PC-9 (cell line): ENCODE data around the gene VSTM5. TPM values are rescaled to one million over a fixed set of nuclear protein-coding genes. Genes with fewer than 3 reads are reported as not detected.

ENCODE experiments used
- BruUV-seq: library from RNA; stranded (reverse); fragments of 400-500 nt; replicated peaks from 2 replicates; lab custom pipeline; 2021; lab: Mats Ljungman, UMichigan
- CTCF ChIA-PET: fragments of 300-600 bp; sonication (Branson Sonifier 250); formaldehyde crosslinking; loops from one replicate; lab custom pipeline; 2022; ENCODE audit warnings: antibody characterized with exemption; lab: Charles Lee
- POLR2A ChIA-PET: fragments of 300-600 bp; sonication (Branson Sonifier 250); formaldehyde crosslinking; loops from one replicate; lab custom pipeline; 2022; ENCODE audit warnings: antibody characterized with exemption; ENCODE audit not compliant: unreplicated experiment; lab: Charles Lee
- DNase-seq, 2 experiments: peaks; one replicate each; pipeline versions ENCODE4 v3.0.0 to v3.0.0-alpha.2; 2015 to 2022; ENCODE audit warnings: mixed read lengths in 1 of 2
- H2AFZ ChIP-seq: fragments of 200-600 bp; sonication (generic); 2 replicates; pipeline ENCODE4 v1.8.1; 2017; ENCODE audit warnings: antibody characterized with exemption
- H3F3A ChIP-seq: fragments of 200-600 bp; sonication (generic); 2 replicates; pipeline ENCODE4 v1.8.1; 2017; ENCODE audit warnings: antibody characterized with exemption, mild to moderate bottlenecking, low read depth; ENCODE audit not compliant: insufficient read depth
- H3K27ac ChIP-seq: fragments of 200-600 bp; sonication (generic); 2 replicates; pipeline ENCODE4 v1.6.1; 2016; ENCODE audit warnings: mixed run types
- H3K27me3 ChIP-seq: fragments of 200-600 bp; sonication (generic); 2 replicates; pipeline ENCODE4 v1.6.1; 2016; ENCODE audit warnings: low read depth, mixed run types; ENCODE audit not compliant: insufficient read depth
- H3K36me3 ChIP-seq: fragments of 200-600 bp; sonication (generic); 2 replicates; pipeline ENCODE4 v1.6.1; 2016; ENCODE audit warnings: low read depth, mixed run types
- H3K4me1 ChIP-seq: fragments of 200-600 bp; sonication (generic); replicated peaks from 2 replicates; pipeline ENCODE4 v1.6.1; 2016; ENCODE audit warnings: mixed run types; ENCODE audit not compliant: insufficient read depth
- H3K4me2 ChIP-seq: fragments of 200-600 bp; sonication (generic); 2 replicates; pipeline ENCODE4 v1.6.1; 2017; ENCODE audit warnings: mixed run types
- H3K4me3 ChIP-seq: fragments of 200-600 bp; sonication (generic); 2 replicates; pipeline ENCODE4 v1.6.1; 2016; ENCODE audit warnings: mixed run types
- H3K79me2 ChIP-seq: fragments of 200-600 bp; sonication (generic); 2 replicates; pipeline ENCODE4 v1.6.1; 2017; ENCODE audit warnings: low read depth, mixed run types
- H3K9me2 ChIP-seq: fragments of 200-600 bp; sonication (generic); 2 replicates; pipeline ENCODE4 v1.8.1; 2017; ENCODE audit warnings: mild to moderate bottlenecking; ENCODE audit not compliant: insufficient read depth
- H3K9me3 ChIP-seq: fragments of 200-600 bp; sonication (generic); 2 replicates; pipeline ENCODE4 v1.8.1; 2016; ENCODE audit warnings: low read depth; ENCODE audit not compliant: insufficient read depth
- H4K20me1 ChIP-seq: fragments of 200-600 bp; sonication (generic); 2 replicates; pipeline ENCODE4 v1.8.1; 2017; ENCODE audit not compliant: insufficient read depth
- EZH2 ChIP-seq: fragments of 200-600 bp; sonication (generic); IDR thresholded peaks from 2 replicates; pipeline ENCODE4 v1.8.0; 2017; ENCODE audit warnings: antibody characterized with exemption, low read depth
- intact Hi-C: fragments of 100-400 bp; cut with micrococcal nuclease; formaldehyde crosslinking; loops from one replicate; pipeline ENCODE4 v1.10.0; 2022; ENCODE audit not compliant: unreplicated experiment
- total RNA-seq: library from RNA; stranded (reverse); gene quantifications from 2 replicates; pipeline ENCODE4 v1.2.3, GENCODE V29; 2021
- TF ChIP-seq, protein P1 (sequence below): fragments of 200-600 bp; sonication (generic); conservative IDR thresholded peaks from 2 replicates; pipeline ENCODE4 v1.6.1; 2017; ENCODE audit warnings: mixed run types, antibody characterized with exemption, mild to moderate bottlenecking, moderate library complexity

VSTM5 gene
- total RNA-seq, 1 experiment from 2014 or later, result 0.81 TPM

DNA sequence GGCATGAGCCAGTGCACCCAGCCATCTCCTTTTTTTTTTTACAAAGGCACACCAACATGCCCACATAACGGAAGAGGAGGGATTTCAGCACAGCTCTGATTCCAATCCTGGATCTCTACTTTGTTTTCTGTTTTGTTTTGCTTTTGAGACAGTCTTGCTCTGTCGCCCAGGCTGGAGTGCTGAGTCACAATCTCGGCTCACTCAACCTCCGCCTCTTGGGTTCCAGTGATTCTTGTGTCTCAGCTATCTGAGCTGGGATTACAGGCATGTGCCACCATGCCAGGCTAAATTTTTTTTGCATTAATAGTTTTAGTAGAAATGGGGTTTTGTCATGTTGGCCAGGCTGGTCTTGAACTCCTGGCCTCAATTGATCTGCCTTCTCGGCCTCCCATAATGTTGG is 28.1 kb downstream of the VSTM5 start:
- H3K27ac ChIP-seq, result no peak overlapping the region
- DNase-seq, result no peak
- H3K9me3 ChIP-seq, result no peaks in the 10 kb centered on the region
- no peaks in the 10 kb centered on the region for H3K9me2 ChIP-seq
- no peaks in the 10 kb centered on the region for H3K36me3 ChIP-seq
- no peak overlapping the region for H2AFZ ChIP-seq
- no peak overlapping the region for H3K4me2 ChIP-seq
- H3K4me1 ChIP-seq, result peaks cover 15% of the 10 kb centered on the region
- peaks cover 13% of the 10 kb centered on the region for H3F3A ChIP-seq
- CTCF ChIA-PET, result no interaction called here
- TF ChIP-seq, protein P1, sequence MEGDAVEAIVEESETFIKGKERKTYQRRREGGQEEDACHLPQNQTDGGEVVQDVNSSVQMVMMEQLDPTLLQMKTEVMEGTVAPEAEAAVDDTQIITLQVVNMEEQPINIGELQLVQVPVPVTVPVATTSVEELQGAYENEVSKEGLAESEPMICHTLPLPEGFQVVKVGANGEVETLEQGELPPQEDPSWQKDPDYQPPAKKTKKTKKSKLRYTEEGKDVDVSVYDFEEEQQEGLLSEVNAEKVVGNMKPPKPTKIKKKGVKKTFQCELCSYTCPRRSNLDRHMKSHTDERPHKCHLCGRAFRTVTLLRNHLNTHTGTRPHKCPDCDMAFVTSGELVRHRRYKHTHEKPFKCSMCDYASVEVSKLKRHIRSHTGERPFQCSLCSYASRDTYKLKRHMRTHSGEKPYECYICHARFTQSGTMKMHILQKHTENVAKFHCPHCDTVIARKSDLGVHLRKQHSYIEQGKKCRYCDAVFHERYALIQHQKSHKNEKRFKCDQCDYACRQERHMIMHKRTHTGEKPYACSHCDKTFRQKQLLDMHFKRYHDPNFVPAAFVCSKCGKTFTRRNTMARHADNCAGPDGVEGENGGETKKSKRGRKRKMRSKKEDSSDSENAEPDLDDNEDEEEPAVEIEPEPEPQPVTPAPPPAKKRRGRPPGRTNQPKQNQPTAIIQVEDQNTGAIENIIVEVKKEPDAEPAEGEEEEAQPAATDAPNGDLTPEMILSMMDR, result no peak
- no peak for TF ChIP-seq EZH2
- no peak overlapping the region for H3K4me3 ChIP-seq
- POLR2A ChIA-PET, result no interaction called here
- no peaks in the 10 kb centered on the region for H4K20me1 ChIP-seq
- intact Hi-C loops, result no loop called here
- H3K27me3 ChIP-seq, result no peaks in the 10 kb centered on the region
- BruUV-seq, result no TSS peak
- no peaks in the 10 kb centered on the region for H3K79me2 ChIP-seq

DNA sequence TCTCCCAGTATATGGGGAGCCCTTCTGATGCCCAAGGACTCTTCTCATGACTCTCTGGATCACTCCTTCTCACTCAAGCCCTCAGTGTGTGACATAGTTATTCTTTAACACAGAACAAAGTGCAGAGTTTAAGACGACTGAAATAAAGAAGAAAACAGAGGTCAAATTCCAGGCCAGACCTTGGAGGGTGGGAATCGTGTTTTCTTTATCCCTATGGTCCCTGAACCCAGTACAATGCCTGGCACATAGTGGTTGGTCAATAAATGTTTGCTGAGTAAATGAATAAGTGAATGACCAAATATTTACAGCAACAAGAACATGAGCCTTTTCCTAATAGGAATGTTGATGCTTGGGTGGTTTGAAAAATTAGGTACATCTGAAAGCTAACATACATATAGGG is 28.8 kb downstream of the VSTM5 start:
- DNase-seq, result no peak
- no peak overlapping the region for H3K27ac ChIP-seq
- intact Hi-C loops, result no loop called here
- no peak overlapping the region for H3K4me3 ChIP-seq
- ChIA-PET CTCF (no interaction called here), POLR2A (no interaction called here)
- no peaks in the 10 kb centered on the region for H3K9me2 ChIP-seq
- no peaks in the 10 kb centered on the region for H3K79me2 ChIP-seq
- no peak overlapping the region for H3K4me2 ChIP-seq
- H3K36me3 ChIP-seq, result no peaks in the 10 kb centered on the region
- H3K9me3 ChIP-seq, result no peaks in the 10 kb centered on the region
- no peaks in the 10 kb centered on the region for H4K20me1 ChIP-seq
- TF ChIP-seq, protein P1, result no peak
- TF ChIP-seq EZH2, result no peak
- BruUV-seq, result no TSS peak
- H2AFZ ChIP-seq, result no peak overlapping the region
- no peaks in the 10 kb centered on the region for H3K27me3 ChIP-seq
- peaks cover 21% of the 10 kb centered on the region for H3F3A ChIP-seq
- H3K4me1 ChIP-seq, result peaks cover 22% of the 10 kb centered on the region

DNA sequence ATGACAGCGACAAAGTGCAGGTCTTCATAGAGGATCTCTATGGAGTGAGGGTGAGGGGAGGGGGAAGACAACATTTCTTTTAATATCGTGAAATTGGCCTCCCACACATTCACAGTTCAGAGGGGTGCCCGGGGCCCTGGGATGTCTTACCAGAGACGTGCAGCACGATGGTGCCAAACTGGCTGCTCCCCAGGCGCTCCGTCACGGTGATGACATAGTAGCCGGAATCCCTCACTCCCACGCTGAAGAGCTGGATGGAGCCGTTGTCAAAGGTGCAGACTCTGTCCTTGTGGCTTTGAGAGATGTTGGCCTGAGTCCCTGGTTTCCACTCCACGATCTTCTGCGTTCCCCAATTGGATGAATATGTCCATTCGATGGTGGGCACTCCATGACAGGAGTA is 29.6 kb downstream of the VSTM5 start:
- POLR2A ChIA-PET, result no interaction called here
- no peaks in the 10 kb centered on the region for H3K9me3 ChIP-seq
- CTCF ChIA-PET, result no interaction called here
- H3K9me2 ChIP-seq, result no peaks in the 10 kb centered on the region
- no peaks in the 10 kb centered on the region for H3K79me2 ChIP-seq
- no peak overlapping the region for H3K4me3 ChIP-seq
- DNase-seq, result no peak
- peaks cover 28% of the 10 kb centered on the region for H3F3A ChIP-seq
- TF ChIP-seq, protein P1, result no peak
- no peak for TF ChIP-seq EZH2
- intact Hi-C loops, result no loop called here
- BruUV-seq, result no TSS peak
- no peak overlapping the region for H3K4me2 ChIP-seq
- H3K36me3 ChIP-seq, result no peaks in the 10 kb centered on the region
- peaks cover 25% of the 10 kb centered on the region for H3K4me1 ChIP-seq
- no peak overlapping the region for H2AFZ ChIP-seq
- no peaks in the 10 kb centered on the region for H4K20me1 ChIP-seq
- no peaks in the 10 kb centered on the region for H3K27me3 ChIP-seq
- H3K27ac ChIP-seq, result no peak overlapping the region
